Lower leg skin (tissue), 3 donors: ENCODE results near the gene KCNH3.

Experiments
- POLR2A ChIP-seq, 2 donors: fragments of 450-650 bp; IDR thresholded peaks; one replicate each; pipeline ENCODE4 v1.6.1; 2016 to 2017; ENCODE audit warnings: antibody characterized with exemption in 2 of 2, mild to moderate bottlenecking in 1 of 2, moderate library complexity in 1 of 2
- TF ChIP-seq, protein P1 (sequence below), 3 donors: fragments of 450-650 bp; IDR thresholded peaks; one replicate each; pipeline ENCODE4 v1.5.1; 2016; ENCODE audit warnings: antibody characterized with exemption in 3 of 3, mild to moderate bottlenecking in 3 of 3, moderate library complexity in 2 of 3

DNA sequence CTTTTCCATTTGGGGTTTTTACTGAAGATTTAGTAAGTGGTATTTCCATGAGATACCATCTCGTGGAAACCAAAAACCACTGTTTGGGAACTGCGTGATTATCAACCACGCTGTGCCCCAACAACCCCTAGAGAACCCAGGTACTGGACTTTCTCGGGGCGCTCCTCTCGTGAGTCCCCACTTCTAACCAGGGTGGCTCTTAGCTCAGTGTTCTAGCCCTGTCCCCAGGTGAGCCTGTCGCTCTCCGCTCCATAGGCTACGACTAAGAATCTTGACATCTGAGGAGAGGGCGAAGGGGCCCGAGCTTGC lies 28.4 kb downstream of the KCNH3 start:
- TF ChIP-seq, protein P1, sequence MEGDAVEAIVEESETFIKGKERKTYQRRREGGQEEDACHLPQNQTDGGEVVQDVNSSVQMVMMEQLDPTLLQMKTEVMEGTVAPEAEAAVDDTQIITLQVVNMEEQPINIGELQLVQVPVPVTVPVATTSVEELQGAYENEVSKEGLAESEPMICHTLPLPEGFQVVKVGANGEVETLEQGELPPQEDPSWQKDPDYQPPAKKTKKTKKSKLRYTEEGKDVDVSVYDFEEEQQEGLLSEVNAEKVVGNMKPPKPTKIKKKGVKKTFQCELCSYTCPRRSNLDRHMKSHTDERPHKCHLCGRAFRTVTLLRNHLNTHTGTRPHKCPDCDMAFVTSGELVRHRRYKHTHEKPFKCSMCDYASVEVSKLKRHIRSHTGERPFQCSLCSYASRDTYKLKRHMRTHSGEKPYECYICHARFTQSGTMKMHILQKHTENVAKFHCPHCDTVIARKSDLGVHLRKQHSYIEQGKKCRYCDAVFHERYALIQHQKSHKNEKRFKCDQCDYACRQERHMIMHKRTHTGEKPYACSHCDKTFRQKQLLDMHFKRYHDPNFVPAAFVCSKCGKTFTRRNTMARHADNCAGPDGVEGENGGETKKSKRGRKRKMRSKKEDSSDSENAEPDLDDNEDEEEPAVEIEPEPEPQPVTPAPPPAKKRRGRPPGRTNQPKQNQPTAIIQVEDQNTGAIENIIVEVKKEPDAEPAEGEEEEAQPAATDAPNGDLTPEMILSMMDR (IDR thresholded peaks at IDR 0.05): no peak
- TF ChIP-seq POLR2A (IDR thresholded peaks at IDR 0.05): no peak
